ENCODE results near the gene PRG2. TPM values are rescaled to one million over a fixed set of nuclear protein-coding genes. Genes with fewer than 3 reads are reported as not detected.
A peak's percentile ranks its signal among the peaks of the same experiment; 100 is the strongest.

The PRG2 gene
- total RNA-seq, 6 donors from 2014 or later, result 0.30 to 2.6 (median 1.6) TPM; not detected in 2

DNA sequence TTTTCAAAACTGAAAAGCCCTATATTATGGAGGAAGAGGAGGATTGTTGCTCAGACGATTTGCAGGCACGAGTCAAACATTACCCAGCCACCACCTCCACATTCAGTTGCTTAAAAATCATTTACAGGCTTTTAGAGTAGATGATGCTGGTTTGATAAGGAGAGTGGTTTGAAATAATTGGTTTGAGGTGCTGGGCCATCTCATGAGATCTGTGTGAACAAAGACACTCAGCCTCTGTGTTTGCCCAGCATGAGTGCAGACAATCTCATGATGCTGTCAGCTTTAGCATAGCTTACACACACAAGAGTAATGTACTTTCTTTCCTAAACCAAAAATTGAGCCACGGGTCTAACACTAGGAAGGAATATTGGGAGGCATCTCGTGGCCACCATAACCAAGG is 32.2 kb upstream of the PRG2 start:
- Histone ChIP-seq H3K27ac (no peak overlapping the region), H3K9me3 (no peaks in the 10 kb centered on the region), H3K27me3 (no peaks in the 10 kb centered on the region), H3K36me3 (peaks cover 0 to 56% (median 18%) of the 10 kb centered on the region in 4 donors), H3K4me3 (no peak overlapping the region), H3K4me1 (peaks cover 37 to 45% (median 40%) of the 10 kb centered on the region in 4 donors)
- ATAC-seq (ENCODE audit: low FRiP score in 2 of 2), result no peak
- no peak for DNase-seq
- 80 to 90% methylated on average over 4 of the region's 4 CpGs for WGBS, 2 donors
- TF ChIP-seq, protein P1, sequence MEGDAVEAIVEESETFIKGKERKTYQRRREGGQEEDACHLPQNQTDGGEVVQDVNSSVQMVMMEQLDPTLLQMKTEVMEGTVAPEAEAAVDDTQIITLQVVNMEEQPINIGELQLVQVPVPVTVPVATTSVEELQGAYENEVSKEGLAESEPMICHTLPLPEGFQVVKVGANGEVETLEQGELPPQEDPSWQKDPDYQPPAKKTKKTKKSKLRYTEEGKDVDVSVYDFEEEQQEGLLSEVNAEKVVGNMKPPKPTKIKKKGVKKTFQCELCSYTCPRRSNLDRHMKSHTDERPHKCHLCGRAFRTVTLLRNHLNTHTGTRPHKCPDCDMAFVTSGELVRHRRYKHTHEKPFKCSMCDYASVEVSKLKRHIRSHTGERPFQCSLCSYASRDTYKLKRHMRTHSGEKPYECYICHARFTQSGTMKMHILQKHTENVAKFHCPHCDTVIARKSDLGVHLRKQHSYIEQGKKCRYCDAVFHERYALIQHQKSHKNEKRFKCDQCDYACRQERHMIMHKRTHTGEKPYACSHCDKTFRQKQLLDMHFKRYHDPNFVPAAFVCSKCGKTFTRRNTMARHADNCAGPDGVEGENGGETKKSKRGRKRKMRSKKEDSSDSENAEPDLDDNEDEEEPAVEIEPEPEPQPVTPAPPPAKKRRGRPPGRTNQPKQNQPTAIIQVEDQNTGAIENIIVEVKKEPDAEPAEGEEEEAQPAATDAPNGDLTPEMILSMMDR (IDR thresholded peaks at IDR 0.05), result no peak
- TF ChIP-seq POLR2A (IDR thresholded peaks at IDR 0.05), result no peak
- TF ChIP-seq POLR2AphosphoS5 (IDR thresholded peaks at IDR 0.05), result no peak
- no peak for TF ChIP-seq EP300 (IDR thresholded peaks at IDR 0.05)

DNA sequence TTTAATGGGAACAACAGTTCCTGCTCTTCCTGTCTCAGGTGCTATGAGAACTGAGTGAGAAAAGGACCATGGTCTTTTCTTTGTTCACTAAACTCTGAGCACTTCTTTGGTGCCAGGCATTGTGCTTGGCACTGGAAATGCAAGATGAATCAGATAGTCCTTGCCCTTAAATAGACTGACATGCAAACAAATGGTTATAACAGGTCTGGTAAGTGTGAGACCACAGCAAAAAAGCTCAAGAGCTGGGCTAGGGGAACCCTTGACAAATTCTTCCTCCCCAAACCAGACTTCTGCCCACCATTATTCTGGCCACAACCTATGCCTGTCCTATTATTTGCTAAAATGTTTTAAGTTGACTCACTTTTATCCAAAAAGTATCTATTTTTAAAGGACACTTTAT is 31.4 kb upstream of the PRG2 start:
- no peak for ATAC-seq (ENCODE audit: low FRiP score in 2 of 2)
- Histone ChIP-seq H3K4me1 (peaks cover 35 to 42% (median 37%) of the 10 kb centered on the region in 4 donors), H3K36me3 (peaks cover 7 to 64% (median 26%) of the 10 kb centered on the region in 4 donors)

DNA sequence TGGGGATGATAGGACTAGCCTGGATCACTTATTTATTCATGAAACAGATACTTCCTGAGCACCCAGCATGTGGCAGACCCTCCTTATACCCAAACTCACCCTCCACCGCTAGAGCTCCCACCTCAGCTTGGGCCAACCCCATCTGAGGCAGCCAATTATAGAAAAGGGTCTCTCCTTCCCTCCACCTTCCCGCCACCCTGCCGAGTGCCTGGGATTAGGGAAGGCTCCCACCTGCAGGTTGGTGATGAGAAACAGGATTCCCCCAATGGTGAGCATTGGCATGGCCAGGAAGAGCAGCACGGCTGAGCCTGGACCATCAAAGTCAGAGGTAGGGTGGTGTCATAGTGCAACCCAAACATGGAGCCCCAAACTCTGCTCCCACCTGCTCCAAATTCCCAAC is 30.6 kb upstream of the PRG2 start:
- Histone ChIP-seq H3K9me3 (no peaks in the 10 kb centered on the region), H3K27ac (no peak overlapping the region), H3K4me1 (peaks cover 28 to 42% (median 35%) of the 10 kb centered on the region in 4 donors), H3K36me3 (peaks cover 13 to 72% (median 33%) of the 10 kb centered on the region in 4 donors), H3K27me3 (no peaks in the 10 kb centered on the region), H3K4me3 (no peak overlapping the region)
- 95 to 97% methylated on average over 3 to 4 of the region's 4 CpGs for WGBS, 2 donors
- DNase-seq, result no peak
- no peak for ATAC-seq (ENCODE audit: low FRiP score in 2 of 2)
- TF ChIP-seq, protein P1 (IDR thresholded peaks at IDR 0.05), result no peak
- TF ChIP-seq EP300 (IDR thresholded peaks at IDR 0.05) (no peak), POLR2A (IDR thresholded peaks at IDR 0.05) (no peak), POLR2AphosphoS5 (IDR thresholded peaks at IDR 0.05) (no peak)

More for the DNA sequence above, 31.4 kb upstream of the PRG2 start:
- no peak overlapping the region for H3K27ac ChIP-seq
- H3K9me3 ChIP-seq, result no peaks in the 10 kb centered on the region
- H3K4me3 ChIP-seq, result no peak overlapping the region
- H3K27me3 ChIP-seq, result no peaks in the 10 kb centered on the region
- DNase-seq, result no peak
- TF ChIP-seq EP300 (IDR thresholded peaks at IDR 0.05) (no peak), POLR2A (IDR thresholded peaks at IDR 0.05) (no peak), POLR2AphosphoS5 (IDR thresholded peaks at IDR 0.05) (no peak)
- TF ChIP-seq, protein P1 (IDR thresholded peaks at IDR 0.05), result no peak

DNA sequence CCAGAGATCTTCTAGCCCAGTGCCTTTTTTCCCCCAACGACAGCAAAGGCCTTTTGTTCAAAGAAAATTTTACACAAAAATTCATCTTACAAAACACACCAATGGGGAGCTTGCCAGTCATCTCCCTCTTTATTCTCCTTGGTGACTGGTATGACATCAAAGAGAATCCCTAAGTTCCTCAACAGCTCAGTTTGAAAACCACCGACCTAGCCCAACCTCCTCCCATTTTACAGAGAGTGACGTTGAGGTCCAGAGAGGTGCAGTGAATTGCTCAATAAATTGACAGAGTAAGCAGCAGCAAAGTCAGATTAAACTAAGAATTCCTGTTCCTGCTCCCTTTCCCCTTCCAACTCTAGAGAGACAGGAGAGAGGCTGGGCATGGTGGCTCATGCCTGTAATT is 28.7 kb upstream of the PRG2 start:
- Histone ChIP-seq H3K27me3 (no peaks in the 10 kb centered on the region), H3K9me3 (no peaks in the 10 kb centered on the region), H3K36me3 (peaks cover 27 to 85% (median 46%) of the 10 kb centered on the region in 4 donors), H3K4me1 (peaks cover 9 to 24% (median 16%) of the 10 kb centered on the region in 4 donors), H3K27ac (peak overlapping the region in 1 of 4 donors; percentile 14), H3K4me3 (no peak overlapping the region)
- ATAC-seq (ENCODE audit: low FRiP score in 2 of 2) (no peak), DNase-seq (no peak)
- TF ChIP-seq, protein P1 (IDR thresholded peaks at IDR 0.05), result no peak
- TF ChIP-seq EP300 (IDR thresholded peaks at IDR 0.05), result no peak
- no peak for TF ChIP-seq POLR2A (IDR thresholded peaks at IDR 0.05)
- no peak for TF ChIP-seq POLR2AphosphoS5 (IDR thresholded peaks at IDR 0.05)
- WGBS, 2 donors, result 79 to 81% methylated on average over 3 of the region's 3 CpGs

DNA sequence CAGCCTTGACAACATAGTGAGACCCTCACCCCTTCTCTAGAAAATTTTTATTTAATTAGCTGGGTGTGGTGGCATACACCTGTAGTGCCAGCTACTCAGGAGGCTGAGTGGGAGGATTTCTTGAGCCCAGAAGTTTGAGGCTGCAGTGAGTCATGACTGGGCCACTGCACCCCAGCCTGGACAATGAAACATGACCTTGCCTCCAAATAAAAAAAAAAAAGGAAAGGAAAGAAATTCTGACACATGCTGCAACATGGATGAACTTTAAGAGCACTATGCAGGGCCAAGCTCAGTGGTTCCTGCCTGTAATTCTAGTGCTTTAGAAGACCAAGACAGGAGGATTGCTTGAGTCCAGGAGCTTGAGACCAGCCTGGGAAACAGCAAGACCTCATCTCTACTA is 27.7 kb upstream of the PRG2 start:
- TF ChIP-seq EP300 (IDR thresholded peaks at IDR 0.05), result no peak
- TF ChIP-seq POLR2AphosphoS5 (IDR thresholded peaks at IDR 0.05), result no peak
- TF ChIP-seq, protein P1 (IDR thresholded peaks at IDR 0.05), result no peak
- TF ChIP-seq POLR2A (IDR thresholded peaks at IDR 0.05), result no peak
- H3K4me1 ChIP-seq, result peaks cover 5 to 15% (median 12%) of the 10 kb centered on the region in 4 donors
- H3K36me3 ChIP-seq, result peaks cover 31 to 85% (median 54%) of the 10 kb centered on the region in 4 donors
- no peak for DNase-seq
- H3K4me3 ChIP-seq, result no peak overlapping the region
- no peaks in the 10 kb centered on the region for H3K9me3 ChIP-seq
- H3K27me3 ChIP-seq, result no peaks in the 10 kb centered on the region
- H3K27ac ChIP-seq, result no peak overlapping the region
- ATAC-seq (ENCODE audit: low FRiP score in 2 of 2), result no peak

Data from upper lobe of left lung (tissue), 6 donors.